Natural killer cell (primary cell): ENCODE data around the gene AJAP1. TPM values are rescaled to one million over a fixed set of nuclear protein-coding genes. Genes with fewer than 3 reads are reported as not detected.

Experiments used
- ATAC-seq, 3 donors: fragments of 150-1000 bp in 2 of 3; fragments of 200-7000 bp in 1 of 3; cut with Tn5 transposase; 1 replicate in 1 of 3; 2 replicates in 2 of 3; pipeline ENCODE4 v1.10.0; 2021; ENCODE audit warnings: mild to moderate bottlenecking in 2 of 3, moderate library complexity in 2 of 3
- DNase-seq, 2 donors: peaks; one replicate each; pipeline versions ENCODE4 v3.0.0 to v3.0.0-alpha.2; 2013 to 2021; ENCODE audit warnings: mixed read lengths in 1 of 2
- H3K27ac ChIP-seq: one replicate; pipeline ENCODE4 v1.5.1; 2013; ENCODE audit warnings: mild to moderate bottlenecking, low read length
- H3K27me3 ChIP-seq: one replicate; pipeline ENCODE4 v1.6.1; 2013; ENCODE audit warnings: low read length; ENCODE audit not compliant: control insufficient read depth, insufficient read depth
- H3K36me3 ChIP-seq: one replicate; pipeline ENCODE4 v1.6.1; 2013; ENCODE audit warnings: low read length; ENCODE audit not compliant: control insufficient read depth, insufficient read depth
- H3K4me1 ChIP-seq: one replicate; pipeline ENCODE4 v1.6.1; 2013; ENCODE audit warnings: low read length; ENCODE audit not compliant: control insufficient read depth, insufficient read depth
- H3K4me3 ChIP-seq: one replicate; pipeline ENCODE4 v1.5.1; 2013; ENCODE audit warnings: low read length
- H3K9me3 ChIP-seq: one replicate; pipeline ENCODE4 v1.6.1; 2013; ENCODE audit warnings: low read length; ENCODE audit not compliant: control insufficient read depth, insufficient read depth
- H3K27ac Mint-ChIP-seq, 2 donors: one replicate each; pipeline ENCODE4 v1.8.0; 2022; ENCODE audit warnings: mild to moderate bottlenecking in 2 of 2, mixed read lengths in 2 of 2, moderate library complexity in 1 of 2
- H3K27me3 Mint-ChIP-seq, 2 donors: one replicate each; pipeline ENCODE4 v1.8.0; 2022; ENCODE audit warnings: low read depth in 2 of 2, mixed read lengths in 2 of 2
- H3K36me3 Mint-ChIP-seq: one replicate; pipeline ENCODE4 v1.8.0; 2022; ENCODE audit warnings: mixed read lengths
- H3K4me1 Mint-ChIP-seq, 2 donors: one replicate each; pipeline ENCODE4 v1.8.0; 2022; ENCODE audit warnings: mixed read lengths in 2 of 2
- H3K4me3 Mint-ChIP-seq: one replicate; pipeline ENCODE4 v1.8.0; 2022; ENCODE audit warnings: mild to moderate bottlenecking, moderate library complexity, mixed read lengths
- H3K9me3 Mint-ChIP-seq, 2 donors: one replicate each; pipeline ENCODE4 v1.8.0; 2022; ENCODE audit warnings: mixed read lengths in 2 of 2
- WGBS: methylation state at CpG from one replicate; pipeline ENCODE4 v1.1.7; 2013; ENCODE audit warnings: missing lambda C conversion rate; ENCODE audit not compliant: insufficient coverage; 5-methylcytosine and 5-hydroxymethylcytosine counted together
- intact Hi-C: fragments of 100-400 bp; cut with micrococcal nuclease; formaldehyde crosslinking; loops from one replicate; pipeline ENCODE4 v1.14.2; 2022
- total RNA-seq, 4 donors: library from RNA; stranded (reverse); fragments of 120-200 nt in 1 of 4; gene quantifications; one replicate each; pipeline versions ENCODE4 v1.2.3 to v1.2.4, GENCODE V29; 2013 to 2022
- TF ChIP-seq, protein P1 (sequence below): fragments of 200-600 bp; IDR thresholded peaks from one replicate; pipeline ENCODE4 v1.8.0; 2022; ENCODE audit warnings: antibody characterized with exemption

Gene AJAP1
- total RNA-seq, 3 donors from 2014 or later (not counting 1 experiment from before 2014, with no cell fraction given) = not detected

DNA sequence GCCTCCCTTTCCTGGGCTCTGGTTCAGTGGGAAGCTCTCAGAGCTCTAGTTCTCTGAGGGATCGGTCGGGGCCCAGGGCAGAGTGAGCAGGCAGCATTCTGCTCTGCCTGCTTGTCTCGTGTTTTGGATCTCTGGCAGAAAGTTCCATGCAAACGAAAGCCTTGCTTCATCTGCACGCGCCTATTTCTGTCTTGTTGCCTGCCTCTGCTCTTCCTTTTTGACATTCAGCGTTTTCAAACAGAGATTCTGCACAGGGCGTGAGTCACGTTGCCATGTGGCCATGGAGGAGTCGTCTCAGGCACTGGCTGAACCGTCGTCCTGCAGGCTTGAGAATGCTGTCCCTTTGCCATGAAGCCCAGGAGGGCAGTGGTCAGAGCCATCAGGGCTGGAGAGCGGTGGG lies 20.3 kb downstream of the AJAP1 start:
- Histone ChIP-seq H3K27ac (no peak overlapping the region), H3K4me1 (no peaks in the 10 kb centered on the region), H3K36me3 (no peaks in the 10 kb centered on the region), H3K9me3 (no peaks in the 10 kb centered on the region), H3K27me3 (no peaks in the 10 kb centered on the region), H3K4me3 (no peak overlapping the region)
- TF ChIP-seq, protein P1, sequence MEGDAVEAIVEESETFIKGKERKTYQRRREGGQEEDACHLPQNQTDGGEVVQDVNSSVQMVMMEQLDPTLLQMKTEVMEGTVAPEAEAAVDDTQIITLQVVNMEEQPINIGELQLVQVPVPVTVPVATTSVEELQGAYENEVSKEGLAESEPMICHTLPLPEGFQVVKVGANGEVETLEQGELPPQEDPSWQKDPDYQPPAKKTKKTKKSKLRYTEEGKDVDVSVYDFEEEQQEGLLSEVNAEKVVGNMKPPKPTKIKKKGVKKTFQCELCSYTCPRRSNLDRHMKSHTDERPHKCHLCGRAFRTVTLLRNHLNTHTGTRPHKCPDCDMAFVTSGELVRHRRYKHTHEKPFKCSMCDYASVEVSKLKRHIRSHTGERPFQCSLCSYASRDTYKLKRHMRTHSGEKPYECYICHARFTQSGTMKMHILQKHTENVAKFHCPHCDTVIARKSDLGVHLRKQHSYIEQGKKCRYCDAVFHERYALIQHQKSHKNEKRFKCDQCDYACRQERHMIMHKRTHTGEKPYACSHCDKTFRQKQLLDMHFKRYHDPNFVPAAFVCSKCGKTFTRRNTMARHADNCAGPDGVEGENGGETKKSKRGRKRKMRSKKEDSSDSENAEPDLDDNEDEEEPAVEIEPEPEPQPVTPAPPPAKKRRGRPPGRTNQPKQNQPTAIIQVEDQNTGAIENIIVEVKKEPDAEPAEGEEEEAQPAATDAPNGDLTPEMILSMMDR = no peak
- no peaks in the 10 kb centered on the region for H3K27me3 Mint-ChIP-seq
- WGBS = 90% methylated on average over 13 of the region's 13 CpGs
- H3K36me3 Mint-ChIP-seq = no peaks in the 10 kb centered on the region
- no peak overlapping the region for H3K27ac Mint-ChIP-seq
- DNase-seq (no peak), ATAC-seq (no peak)
- intact Hi-C loops = no loop called here
- H3K4me3 Mint-ChIP-seq = no peak overlapping the region
- H3K4me1 Mint-ChIP-seq = no peaks in the 10 kb centered on the region
- peaks cover 0 to 2% of the 10 kb centered on the region in 2 donors for H3K9me3 Mint-ChIP-seq

DNA sequence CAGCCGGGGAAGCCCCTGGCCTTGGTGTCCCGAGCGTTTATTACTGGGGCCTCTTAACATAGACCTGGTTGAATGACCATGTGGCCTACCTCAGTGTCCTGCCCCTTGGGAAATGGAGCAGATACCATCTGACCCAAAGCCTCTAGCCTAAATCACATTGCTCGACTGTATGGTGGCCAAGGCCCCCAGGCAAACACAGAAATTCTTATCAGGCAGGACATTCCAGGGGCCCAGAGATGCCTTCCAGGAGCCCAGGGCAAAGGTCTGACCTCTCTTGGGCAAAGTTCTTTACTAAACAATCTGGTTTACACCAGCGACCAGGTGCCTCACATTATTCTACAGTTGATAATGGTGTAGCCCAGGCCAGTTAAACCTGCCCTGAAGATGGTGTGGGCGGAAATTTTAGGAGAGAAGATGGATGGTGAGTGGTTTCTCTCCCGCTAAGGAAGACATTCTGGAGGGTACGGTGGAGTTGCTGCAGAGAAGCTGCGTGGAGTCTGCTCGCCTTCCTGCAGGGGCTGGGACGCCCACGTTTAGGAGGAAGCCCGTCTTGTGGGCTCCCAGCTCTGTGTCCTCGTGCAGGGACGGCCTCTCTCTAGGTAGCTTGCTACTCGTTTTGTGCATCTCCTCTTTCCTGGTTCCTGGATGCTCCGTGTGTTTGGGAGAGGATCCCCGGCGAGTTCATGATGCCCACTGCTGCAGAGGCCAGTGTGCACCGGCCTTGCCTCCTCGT lies 21.2 kb downstream of the AJAP1 start:
- H3K27me3 ChIP-seq = no peaks in the 10 kb centered on the region
- H3K9me3 ChIP-seq = peaks cover 3% of the 10 kb centered on the region
- ATAC-seq (no peak), DNase-seq (no peak)
- intact Hi-C loops = no loop called here
- H3K4me3 ChIP-seq = no peak overlapping the region
- no peaks in the 10 kb centered on the region for H3K4me1 ChIP-seq
- no peak overlapping the region for H3K27ac ChIP-seq
- TF ChIP-seq, protein P1 = no peak
- WGBS = 85% methylated on average over 21 of the region's 21 CpGs
- Mint-ChIP-seq H3K36me3 (no peaks in the 10 kb centered on the region), H3K27ac (no peak overlapping the region), H3K4me1 (no peaks in the 10 kb centered on the region), H3K27me3 (peaks cover 0 to 2% of the 10 kb centered on the region in 2 donors), H3K9me3 (peaks cover 0 to 2% of the 10 kb centered on the region in 2 donors), H3K4me3 (no peak overlapping the region)
- H3K36me3 ChIP-seq = no peaks in the 10 kb centered on the region

DNA sequence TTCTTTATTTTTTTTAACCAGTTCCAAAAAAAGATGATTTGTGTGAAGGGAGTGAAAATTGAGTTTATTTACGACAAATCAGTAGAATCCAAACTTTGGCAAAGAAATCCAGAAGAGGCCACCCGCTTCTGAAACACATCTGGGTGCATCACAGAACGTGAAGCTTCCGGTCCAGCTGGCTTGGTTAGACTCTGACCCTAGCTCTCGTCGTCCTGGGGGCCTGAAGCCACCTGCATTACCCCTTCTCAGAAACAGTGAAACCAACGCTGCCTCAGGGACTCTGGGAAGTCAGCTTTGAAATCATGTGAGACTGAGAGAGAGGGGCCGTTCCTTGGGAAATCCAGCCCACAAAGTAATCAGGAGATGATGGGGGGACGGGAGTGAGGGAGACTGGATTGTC lies 21.8 kb downstream of the AJAP1 start:
- Histone ChIP-seq H3K36me3 (no peaks in the 10 kb centered on the region), H3K9me3 (peaks cover 3% of the 10 kb centered on the region), H3K27me3 (no peaks in the 10 kb centered on the region), H3K4me3 (no peak overlapping the region), H3K4me1 (no peaks in the 10 kb centered on the region), H3K27ac (no peak overlapping the region)
- WGBS = 82% methylated on average over 9 of the region's 9 CpGs
- ATAC-seq = no peak
- Mint-ChIP-seq H3K4me3 (no peak overlapping the region), H3K4me1 (no peaks in the 10 kb centered on the region), H3K27me3 (peaks cover 0 to 6% of the 10 kb centered on the region in 2 donors), H3K27ac (no peak overlapping the region), H3K36me3 (no peaks in the 10 kb centered on the region), H3K9me3 (peaks cover 0 to 2% of the 10 kb centered on the region in 2 donors)
- no peak for DNase-seq
- TF ChIP-seq, protein P1 = no peak
- intact Hi-C loops = no loop called here

DNA sequence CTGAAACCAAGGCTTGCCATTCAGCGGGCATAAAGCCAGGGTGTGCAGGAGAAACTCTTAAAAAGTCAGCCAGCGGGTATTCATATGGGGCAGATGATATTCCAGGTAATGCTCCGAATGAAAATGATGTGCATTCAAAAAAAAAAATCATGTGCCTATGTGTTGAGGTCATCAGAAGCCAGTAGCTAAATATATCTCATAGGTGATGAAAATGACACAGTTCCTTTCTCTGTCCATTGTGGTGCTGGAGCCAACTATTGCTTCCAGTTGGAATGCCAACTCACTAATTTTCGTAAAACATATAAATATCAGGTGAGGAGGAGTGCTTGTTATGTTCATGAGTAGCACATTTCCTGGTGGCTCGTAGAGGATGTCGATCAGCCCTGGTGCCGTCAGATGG lies 23.2 kb downstream of the AJAP1 start:
- TF ChIP-seq, protein P1 = no peak
- no peak for DNase-seq
- Mint-ChIP-seq H3K27ac (no peak overlapping the region), H3K4me3 (no peak overlapping the region), H3K27me3 (peaks cover 0 to 6% of the 10 kb centered on the region in 2 donors), H3K36me3 (no peaks in the 10 kb centered on the region), H3K9me3 (peaks cover 0 to 2% of the 10 kb centered on the region in 2 donors), H3K4me1 (no peaks in the 10 kb centered on the region)
- Histone ChIP-seq H3K4me3 (no peak overlapping the region), H3K27me3 (no peaks in the 10 kb centered on the region), H3K4me1 (no peaks in the 10 kb centered on the region), H3K27ac (no peak overlapping the region), H3K9me3 (peaks cover 3% of the 10 kb centered on the region), H3K36me3 (no peaks in the 10 kb centered on the region)
- 74% methylated on average over 7 of the region's 7 CpGs for WGBS
- intact Hi-C loops = no loop called here
- no peak for ATAC-seq
